Stimulated activated memory B cell treated with anti-CD40 and anti-IgM and Interleukin-4, amounts not matched to agents 10 μg/mL and 1 μg/mL and 100 μg/mL, for 72 hours (primary cell): Measurements from ENCODE around the gene NREP.

Experiments
- ATAC-seq: fragments of 150-1000 bp; cut with Tn5 transposase; 2 replicates; pipeline ENCODE4 v1.10.0; 2021
- H3K27ac Mint-ChIP-seq: one replicate; pipeline ENCODE4 v1.8.0; 2022; ENCODE audit warnings: mild to moderate bottlenecking, mixed read lengths
- H3K27me3 Mint-ChIP-seq: one replicate; pipeline ENCODE4 v1.8.0; 2022; ENCODE audit warnings: mixed read lengths
- H3K36me3 Mint-ChIP-seq: one replicate; pipeline ENCODE4 v1.8.0; 2022; ENCODE audit warnings: mixed read lengths
- H3K4me1 Mint-ChIP-seq: one replicate; pipeline ENCODE4 v1.8.0; 2022; ENCODE audit warnings: mixed read lengths
- H3K4me3 Mint-ChIP-seq: one replicate; pipeline ENCODE4 v1.8.0; 2022; ENCODE audit warnings: mild to moderate bottlenecking, moderate library complexity, mixed read lengths
- H3K9me3 Mint-ChIP-seq: one replicate; pipeline ENCODE4 v1.8.0; 2022; ENCODE audit warnings: mixed read lengths

NREP gene

DNA sequence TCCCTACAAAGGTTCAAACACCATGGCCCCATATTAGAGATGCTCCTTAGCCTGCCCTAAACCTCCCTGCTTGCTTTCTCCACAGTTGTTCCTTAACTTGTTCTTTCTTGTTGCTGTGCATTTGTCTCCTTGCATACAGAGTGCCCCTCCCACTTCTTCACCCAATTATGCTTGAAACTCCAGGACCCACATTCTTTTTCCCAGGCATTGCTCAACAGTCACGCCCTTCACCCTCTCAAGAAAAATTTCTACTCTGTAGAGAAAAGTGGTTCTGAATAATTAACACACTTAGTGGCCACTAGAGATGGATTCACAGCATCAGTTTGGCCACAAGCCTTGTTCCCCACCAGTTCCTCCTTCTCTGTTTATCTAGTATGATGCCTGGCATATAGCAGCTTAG is 57.7 kb downstream of the NREP start:
- Mint-ChIP-seq H3K4me1 (peaks cover 7% of the 10 kb centered on the region), H3K27me3 (peaks cover 11% of the 10 kb centered on the region), H3K27ac (no peak overlapping the region), H3K9me3 (no peaks in the 10 kb centered on the region), H3K36me3 (no peaks in the 10 kb centered on the region), H3K4me3 (no peak overlapping the region)
- ATAC-seq, result no peak

DNA sequence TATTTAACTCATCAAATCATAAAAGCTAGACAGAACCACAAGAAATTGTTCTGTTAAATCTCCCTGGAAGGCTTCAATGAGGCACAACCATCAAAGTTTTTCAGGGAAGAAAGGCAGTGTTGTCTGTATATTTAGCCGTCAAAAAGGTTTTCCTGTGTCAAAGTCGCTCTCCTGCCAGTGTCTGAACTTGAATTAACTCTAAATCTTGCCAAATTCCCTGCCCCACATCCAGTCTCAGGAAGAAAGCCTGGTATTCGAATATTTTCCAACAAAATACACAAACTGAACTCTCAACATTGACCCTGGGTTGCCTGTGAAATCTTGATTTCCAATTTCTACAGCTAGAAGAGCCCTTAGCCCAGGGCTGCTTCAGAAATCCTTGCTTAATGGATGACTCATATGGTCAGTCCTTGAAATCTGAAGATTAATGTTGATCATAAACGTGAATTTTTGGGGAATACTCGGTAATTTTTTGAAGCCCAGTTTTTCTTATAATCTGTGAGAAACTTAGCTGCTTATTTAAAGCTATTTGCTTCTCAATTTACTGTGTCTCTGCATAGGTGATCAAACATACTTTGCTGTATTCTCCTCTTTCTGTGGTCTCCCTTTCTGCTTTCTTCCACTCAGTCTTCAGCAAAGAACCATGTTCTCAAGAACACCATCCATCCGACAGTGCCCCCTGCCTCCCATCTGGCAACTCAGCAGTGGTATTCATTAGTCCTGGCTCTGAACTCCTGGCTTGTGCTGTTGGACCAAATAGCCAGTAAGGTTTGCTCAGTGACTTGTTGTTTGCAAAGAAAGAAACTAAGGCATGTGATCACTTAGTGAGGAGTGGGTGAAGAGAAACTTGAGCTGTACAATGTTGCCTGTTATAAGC is 58.9 kb downstream of the NREP start:
- Mint-ChIP-seq H3K36me3 (no peaks in the 10 kb centered on the region), H3K9me3 (no peaks in the 10 kb centered on the region), H3K27me3 (peaks cover 12% of the 10 kb centered on the region), H3K4me1 (no peaks in the 10 kb centered on the region), H3K27ac (no peak overlapping the region), H3K4me3 (no peak overlapping the region)
- ATAC-seq, result no peak

- Mint-ChIP-seq H3K4me1 (no peaks in the 10 kb centered on the region), H3K27ac (no peak overlapping the region), H3K4me3 (no peak overlapping the region), H3K9me3 (no peaks in the 10 kb centered on the region), H3K27me3 (peaks cover 21% of the 10 kb centered on the region), H3K36me3 (no peaks in the 10 kb centered on the region)
- no peak for ATAC-seq
Observed at GRCh38 chr5:111697215-111697614, 59.8 kb downstream of the NREP start.

DNA sequence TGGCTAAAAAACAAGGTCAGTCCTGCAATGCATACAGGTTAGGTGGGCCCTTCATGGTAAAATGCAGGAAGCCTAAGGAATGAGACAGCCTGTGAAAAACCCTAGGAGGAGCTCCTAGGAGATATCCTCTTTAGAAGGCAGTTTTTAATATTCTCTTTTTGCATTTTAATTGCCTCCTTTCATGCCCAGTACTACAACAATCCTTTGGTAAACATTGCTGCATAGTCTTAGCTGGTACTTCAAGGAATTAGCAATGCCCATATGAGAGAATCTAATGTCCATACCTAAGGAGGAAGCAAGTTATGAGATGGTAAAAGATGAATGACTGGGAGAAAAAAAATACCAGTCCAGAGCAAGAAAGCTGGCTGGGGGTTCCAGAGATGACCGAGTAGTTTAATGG is 61.0 kb downstream of the NREP start:
- peaks cover 23% of the 10 kb centered on the region for H3K27me3 Mint-ChIP-seq
- no peaks in the 10 kb centered on the region for H3K9me3 Mint-ChIP-seq
- no peak overlapping the region for H3K4me3 Mint-ChIP-seq
- no peak for ATAC-seq
- H3K4me1 Mint-ChIP-seq, result no peaks in the 10 kb centered on the region
- H3K36me3 Mint-ChIP-seq, result no peaks in the 10 kb centered on the region
- H3K27ac Mint-ChIP-seq, result no peak overlapping the region

DNA sequence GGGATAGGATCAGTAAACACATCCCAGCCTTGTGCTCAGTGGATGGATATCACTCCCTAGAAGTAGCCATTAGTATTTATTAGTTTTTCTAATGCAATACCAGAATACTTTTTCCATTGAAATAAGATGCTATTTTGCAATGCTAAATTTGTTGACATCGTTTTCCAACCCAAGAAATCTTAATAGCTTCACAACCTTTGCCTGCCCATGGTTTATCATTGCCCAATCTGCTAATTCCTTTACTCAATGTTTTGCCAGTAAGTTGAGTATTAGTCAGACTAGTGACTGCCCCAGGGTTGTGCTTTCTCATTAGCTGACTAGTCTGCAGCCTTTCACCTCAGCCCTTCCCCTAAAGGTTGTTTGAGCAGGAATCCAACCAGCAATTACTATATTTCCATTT is 62.9 kb downstream of the NREP start:
- Mint-ChIP-seq H3K27ac (no peak overlapping the region), H3K27me3 (peaks cover 15% of the 10 kb centered on the region), H3K4me1 (no peaks in the 10 kb centered on the region), H3K4me3 (no peak overlapping the region), H3K9me3 (no peaks in the 10 kb centered on the region), H3K36me3 (no peaks in the 10 kb centered on the region)
- no peak for ATAC-seq

GRCh38 chr5:111691914-111692313 is 65.1 kb downstream of the NREP start:
- no peaks in the 10 kb centered on the region for H3K4me1 Mint-ChIP-seq
- H3K4me3 Mint-ChIP-seq, result no peak overlapping the region
- no peak for ATAC-seq
- H3K27me3 Mint-ChIP-seq, result peaks cover 12% of the 10 kb centered on the region
- H3K9me3 Mint-ChIP-seq, result no peaks in the 10 kb centered on the region
- no peak overlapping the region for H3K27ac Mint-ChIP-seq
- no peaks in the 10 kb centered on the region for H3K36me3 Mint-ChIP-seq

GRCh38 chr5:111691508-111691907 is 65.5 kb downstream of the NREP start:
- H3K4me1 Mint-ChIP-seq, result no peaks in the 10 kb centered on the region
- no peak for ATAC-seq
- no peak overlapping the region for H3K4me3 Mint-ChIP-seq

DNA sequence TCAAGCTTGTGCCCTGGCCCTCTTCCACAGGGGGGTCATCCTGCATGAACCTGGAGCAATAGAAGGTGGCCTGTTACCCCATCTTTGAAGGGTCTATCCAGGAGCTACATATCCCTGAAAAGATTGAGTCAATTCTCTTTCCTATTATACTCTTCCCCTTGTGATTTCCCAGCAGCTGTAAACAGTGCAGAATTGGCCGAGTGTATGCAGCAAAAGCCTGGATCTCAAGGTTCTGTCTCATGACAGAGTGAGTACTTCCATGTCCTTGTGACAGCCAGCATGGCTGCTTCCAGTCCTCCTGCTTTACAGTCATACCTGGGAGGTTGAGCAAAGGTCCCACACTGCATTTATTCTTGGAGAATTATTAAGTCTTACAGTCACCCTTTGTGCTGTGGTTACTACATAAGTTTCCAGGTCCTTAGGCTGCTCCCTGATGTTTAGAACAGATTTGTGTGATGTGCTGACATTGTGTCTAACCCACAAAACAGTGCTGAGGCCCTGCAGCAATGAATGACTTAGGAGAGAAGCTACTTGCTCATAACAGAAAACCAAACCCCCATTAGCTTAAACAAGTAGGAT is 67.5 kb downstream of the NREP start:
- no peak overlapping the region for H3K4me3 Mint-ChIP-seq
- no peak for ATAC-seq
- no peaks in the 10 kb centered on the region for H3K36me3 Mint-ChIP-seq
- H3K27me3 Mint-ChIP-seq, result peaks cover 12% of the 10 kb centered on the region
- no peaks in the 10 kb centered on the region for H3K9me3 Mint-ChIP-seq
- H3K27ac Mint-ChIP-seq, result no peak overlapping the region
- no peaks in the 10 kb centered on the region for H3K4me1 Mint-ChIP-seq

More at GRCh38 chr5:111691508-111691907, 65.5 kb downstream of the NREP start:
- Mint-ChIP-seq H3K9me3 (no peaks in the 10 kb centered on the region), H3K27me3 (peaks cover 12% of the 10 kb centered on the region), H3K36me3 (no peaks in the 10 kb centered on the region), H3K27ac (no peak overlapping the region)

DNA sequence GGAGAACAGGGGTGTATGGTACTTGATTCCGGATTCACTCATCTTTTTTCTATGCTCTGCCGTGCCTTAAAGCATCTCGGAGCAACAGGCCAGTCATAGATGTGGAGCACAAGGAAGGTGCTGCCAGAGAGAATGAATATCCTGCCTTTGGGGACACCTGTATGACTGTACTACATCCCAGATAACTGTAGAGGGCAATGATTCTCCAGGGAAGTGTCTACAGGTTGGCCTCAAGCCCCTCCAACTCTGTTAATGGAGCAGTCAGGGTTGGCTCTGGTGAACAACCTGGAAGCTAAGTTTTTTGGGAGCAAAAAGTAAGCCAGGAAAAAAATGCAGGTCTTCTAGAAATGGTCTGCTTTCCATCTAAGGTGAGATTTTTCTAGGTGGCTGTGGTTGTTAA is 71.0 kb downstream of the NREP start:
- ATAC-seq, result no peak
- Mint-ChIP-seq H3K36me3 (no peaks in the 10 kb centered on the region), H3K27me3 (peaks cover 6% of the 10 kb centered on the region), H3K27ac (no peak overlapping the region), H3K4me1 (no peaks in the 10 kb centered on the region), H3K9me3 (no peaks in the 10 kb centered on the region), H3K4me3 (no peak overlapping the region)

- Mint-ChIP-seq H3K27me3 (peaks cover 17% of the 10 kb centered on the region), H3K36me3 (no peaks in the 10 kb centered on the region), H3K27ac (no peak overlapping the region), H3K9me3 (no peaks in the 10 kb centered on the region), H3K4me1 (no peaks in the 10 kb centered on the region), H3K4me3 (no peak overlapping the region)
- no peak for ATAC-seq
Observed at GRCh38 chr5:111682641-111683040, 74.4 kb downstream of the NREP start.

DNA sequence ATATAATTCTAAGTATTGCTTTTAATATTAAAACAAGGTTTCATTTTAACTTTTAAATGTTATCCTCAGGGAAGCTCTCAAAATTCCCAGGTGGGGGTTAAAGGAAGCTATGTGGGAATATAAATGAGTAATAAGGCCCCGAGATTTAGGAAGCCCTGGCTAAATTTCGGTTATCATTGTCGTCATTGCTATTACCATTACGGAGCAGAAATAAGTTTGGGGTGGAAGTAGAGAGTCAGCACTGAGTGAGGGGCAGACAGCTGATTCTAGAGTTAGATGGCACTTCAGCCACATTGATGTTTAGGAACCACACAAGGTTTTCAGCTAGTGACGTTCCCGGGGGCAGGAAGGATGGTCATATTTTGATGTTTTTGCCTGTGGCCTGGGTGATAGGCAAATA is 74.9 kb downstream of the NREP start:
- no peak for ATAC-seq
- Mint-ChIP-seq H3K27me3 (peaks cover 17% of the 10 kb centered on the region), H3K36me3 (no peaks in the 10 kb centered on the region), H3K27ac (no peak overlapping the region), H3K9me3 (no peaks in the 10 kb centered on the region), H3K4me1 (no peaks in the 10 kb centered on the region), H3K4me3 (no peak overlapping the region)

- H3K4me3 Mint-ChIP-seq, result no peak overlapping the region
- H3K27ac Mint-ChIP-seq, result no peak overlapping the region
- H3K4me1 Mint-ChIP-seq, result no peaks in the 10 kb centered on the region
- peaks cover 17% of the 10 kb centered on the region for H3K27me3 Mint-ChIP-seq
- no peaks in the 10 kb centered on the region for H3K9me3 Mint-ChIP-seq
- no peak for ATAC-seq
- H3K36me3 Mint-ChIP-seq, result no peaks in the 10 kb centered on the region
Observed at GRCh38 chr5:111681414-111682120, 75.4 kb downstream of the NREP start.

DNA sequence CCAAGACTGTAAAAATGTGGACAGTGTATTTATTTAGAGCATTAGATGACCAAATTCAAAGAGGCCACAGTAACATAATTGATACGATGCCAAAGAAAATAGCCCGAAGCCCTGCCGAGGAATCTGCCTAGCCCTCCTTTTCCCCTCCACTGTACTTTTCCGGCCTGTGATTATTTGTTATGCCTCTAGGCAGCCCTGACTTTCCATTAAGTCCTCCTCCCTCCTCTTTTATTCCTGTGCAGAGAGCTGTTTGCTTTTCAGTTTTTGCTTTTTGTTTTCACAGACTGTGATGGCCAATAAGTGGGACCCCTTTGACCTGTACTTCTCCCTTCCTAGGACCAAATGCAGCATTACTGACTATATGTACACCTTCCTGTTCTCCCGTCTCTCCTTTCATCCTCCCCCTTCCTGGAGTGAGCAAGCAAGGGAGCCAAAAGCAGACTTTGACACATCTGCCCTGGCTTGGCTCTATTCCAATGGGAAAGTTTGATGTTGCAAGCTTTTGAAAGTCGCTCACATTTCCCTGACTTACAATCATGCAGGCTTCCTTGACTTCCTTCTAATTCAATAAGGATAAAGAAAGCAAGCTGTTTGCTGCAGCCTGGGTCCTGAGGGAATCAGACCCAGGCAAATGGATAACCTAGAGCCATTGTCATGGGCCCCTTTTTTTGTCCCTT is 76.1 kb downstream of the NREP start:
- no peak overlapping the region for H3K27ac Mint-ChIP-seq

GRCh38 chr5:111679611-111680010 is 77.4 kb downstream of the NREP start:
- no peaks in the 10 kb centered on the region for H3K36me3 Mint-ChIP-seq
- H3K27me3 Mint-ChIP-seq, result peaks cover 17% of the 10 kb centered on the region
- ATAC-seq, result no peak
- H3K9me3 Mint-ChIP-seq, result no peaks in the 10 kb centered on the region
- H3K27ac Mint-ChIP-seq, result no peak overlapping the region
- H3K4me3 Mint-ChIP-seq, result no peak overlapping the region
- no peaks in the 10 kb centered on the region for H3K4me1 Mint-ChIP-seq

More for the DNA sequence above, 76.1 kb downstream of the NREP start:
- Mint-ChIP-seq H3K9me3 (no peaks in the 10 kb centered on the region), H3K36me3 (no peaks in the 10 kb centered on the region), H3K27me3 (peaks cover 17% of the 10 kb centered on the region), H3K4me1 (no peaks in the 10 kb centered on the region), H3K4me3 (no peak overlapping the region)
- no peak for ATAC-seq
